ENCODE measurements around the gene CD2AP. TPM values are rescaled to one million over a fixed set of nuclear protein-coding genes. Genes with fewer than 3 reads are reported as not detected.
"Not testable (repeated sequence)": the region's sequence is repeated elsewhere in the genome, so short reads cannot be mapped to it uniquely, and the experiment has no call there.

The CD2AP gene
- total RNA-seq, 2 donors from 2014 or later = 34.4 to 45.3 TPM

DNA sequence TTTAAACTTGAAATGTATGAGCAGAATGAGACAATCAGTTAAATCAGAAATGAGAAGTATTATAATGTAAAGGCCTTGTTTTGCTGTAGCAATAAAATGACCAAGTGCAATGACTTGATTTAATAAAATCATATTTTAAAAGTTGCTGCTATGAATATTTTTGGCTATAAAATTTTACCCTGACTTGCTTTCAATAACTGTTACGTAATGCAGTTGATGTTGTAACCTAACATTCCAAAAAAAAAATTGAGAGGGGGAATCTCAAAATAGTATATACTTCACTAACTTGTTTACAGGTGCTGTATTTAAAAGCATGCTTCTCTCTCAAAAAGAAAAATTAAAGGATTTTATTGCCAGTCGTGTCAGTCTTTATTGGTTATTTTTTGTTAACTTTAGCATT is 149.2 kb downstream of the CD2AP start:
- Mint-ChIP-seq H3K4me3 (no peak overlapping the region), H3K4me1 (peaks cover 6% of the 10 kb centered on the region), H3K27me3 (no peaks in the 10 kb centered on the region), H3K27ac (no peak overlapping the region), H3K36me3 (ENCODE audit: low read depth) (peaks cover 4% of the 10 kb centered on the region)
- DNase-seq (no peak), ATAC-seq (no peak)
- no peaks in the 10 kb centered on the region for H3K9me3 ChIP-seq (ENCODE audit: control insufficient read depth, low read length, poor library complexity, severe bottlenecking)

GRCh38 chr6:47628448-47629272 is 151.1 kb downstream of the CD2AP start:
- Mint-ChIP-seq H3K27me3 (no peaks in the 10 kb centered on the region), H3K27ac (peak overlapping the region; percentile 76), H3K36me3 (ENCODE audit: low read depth) (no peaks in the 10 kb centered on the region), H3K4me3 (no peak overlapping the region), H3K4me1 (peaks cover 10% of the 10 kb centered on the region)
- H3K9me3 ChIP-seq (ENCODE audit: control insufficient read depth, low read length, poor library complexity, severe bottlenecking) = no peaks in the 10 kb centered on the region
- DNase-seq (no peak), ATAC-seq (no peak)

DNA sequence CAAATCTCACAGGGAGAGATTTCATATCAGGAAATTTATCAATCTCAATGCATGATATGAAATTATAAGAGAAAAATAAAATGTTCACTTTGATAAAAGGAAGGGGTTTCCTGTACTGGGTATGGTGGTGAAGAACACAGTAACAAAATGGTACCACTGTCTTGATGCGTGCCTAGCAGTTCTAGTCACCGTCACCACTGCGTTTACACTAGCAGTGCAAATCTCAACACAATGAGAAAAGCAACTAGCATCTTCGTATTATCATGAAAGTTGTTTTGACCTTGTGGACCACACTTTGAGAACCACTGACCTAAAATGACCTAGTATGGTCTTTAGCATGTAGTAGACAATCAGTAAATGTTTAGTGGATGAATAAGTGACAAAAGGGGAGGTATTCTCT is 152.4 kb downstream of the CD2AP start:
- ATAC-seq (no peak), DNase-seq (no peak)
- Mint-ChIP-seq H3K27me3 (no peaks in the 10 kb centered on the region), H3K4me3 (no peak overlapping the region), H3K27ac (peak overlapping the region; percentile 57), H3K4me1 (peaks cover 10% of the 10 kb centered on the region), H3K36me3 (ENCODE audit: low read depth) (no peaks in the 10 kb centered on the region)
- no peaks in the 10 kb centered on the region for H3K9me3 ChIP-seq (ENCODE audit: control insufficient read depth, low read length, poor library complexity, severe bottlenecking)

DNA sequence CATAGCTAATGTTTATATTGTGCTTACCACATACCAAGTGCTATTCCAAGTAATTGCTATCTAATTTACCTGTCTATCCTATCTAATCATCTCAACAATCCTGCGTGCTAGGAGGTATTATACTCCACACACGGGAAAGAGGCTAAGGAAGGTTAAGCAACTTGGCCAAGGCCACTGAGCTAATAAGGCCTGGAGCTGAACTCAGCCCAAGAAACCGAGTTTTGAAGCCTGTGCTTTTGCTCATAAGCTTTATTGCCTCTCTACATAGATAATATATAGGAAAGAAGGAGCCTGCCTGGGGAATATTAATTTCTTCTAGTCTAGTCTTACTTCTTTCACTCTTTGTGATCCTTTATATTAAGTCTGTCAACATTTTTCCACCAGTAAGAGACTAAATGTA is 153.0 kb downstream of the CD2AP start:
- ATAC-seq = no peak
- no peaks in the 10 kb centered on the region for H3K9me3 ChIP-seq (ENCODE audit: control insufficient read depth, low read length, poor library complexity, severe bottlenecking)
- Mint-ChIP-seq H3K27ac (no peak overlapping the region), H3K4me1 (peaks cover 10% of the 10 kb centered on the region), H3K4me3 (no peak overlapping the region), H3K36me3 (ENCODE audit: low read depth) (no peaks in the 10 kb centered on the region), H3K27me3 (no peaks in the 10 kb centered on the region)
- DNase-seq = no peak

DNA sequence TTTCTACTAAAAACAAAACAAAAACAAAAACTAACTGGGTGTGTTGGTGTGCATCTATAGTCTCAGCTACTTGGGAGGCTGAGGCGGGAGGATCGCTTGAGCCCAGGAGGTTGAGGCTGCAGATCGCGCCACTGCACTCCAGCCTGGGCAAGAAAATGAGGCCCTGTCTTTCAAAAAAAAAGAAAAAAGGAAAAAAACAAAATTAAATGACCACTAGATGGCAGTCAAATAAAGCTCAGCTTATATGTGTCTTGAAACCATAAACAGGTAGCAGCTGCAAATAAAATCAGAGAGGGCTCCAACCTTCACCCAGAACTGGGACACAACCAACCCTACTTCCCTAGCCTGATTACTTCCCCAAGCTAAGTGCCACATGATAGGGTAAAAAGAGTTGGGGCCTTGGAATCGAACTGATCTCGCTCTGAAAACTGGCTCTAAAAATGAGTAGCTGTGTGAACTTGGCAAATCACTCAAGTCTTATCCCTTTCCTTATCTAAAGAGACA is 153.7 kb downstream of the CD2AP start:
- H3K4me1 Mint-ChIP-seq = peaks cover 10% of the 10 kb centered on the region
- no peaks in the 10 kb centered on the region for H3K27me3 Mint-ChIP-seq
- H3K36me3 Mint-ChIP-seq (ENCODE audit: low read depth) = no peaks in the 10 kb centered on the region
- H3K4me3 Mint-ChIP-seq = no peak overlapping the region
- ATAC-seq = peak; percentile 62
- DNase-seq = no peak
- no peaks in the 10 kb centered on the region for H3K9me3 ChIP-seq (ENCODE audit: control insufficient read depth, low read length, poor library complexity, severe bottlenecking)
- peak overlapping the region; percentile 51 for H3K27ac Mint-ChIP-seq

DNA sequence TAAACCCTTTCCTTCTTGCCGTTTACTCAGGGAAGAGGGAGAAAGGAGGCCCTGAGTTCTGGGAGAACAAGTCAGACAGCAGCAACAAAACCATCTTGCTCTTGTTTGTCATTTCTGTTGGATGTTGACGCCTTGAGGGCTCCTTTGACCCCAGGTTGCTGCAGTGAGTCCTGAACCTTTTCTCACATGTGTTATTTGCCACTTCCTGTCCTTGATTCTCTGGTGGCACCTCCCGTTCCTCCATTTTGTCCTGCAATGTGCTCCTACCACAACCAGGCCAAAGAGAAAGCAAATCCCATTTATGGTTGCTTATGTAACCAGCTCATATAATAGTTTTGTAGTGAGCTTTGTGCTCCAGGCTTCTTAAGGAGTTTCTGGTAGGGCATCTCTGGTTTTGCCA is 154.2 kb downstream of the CD2AP start:
- Mint-ChIP-seq H3K4me3 (no peak overlapping the region), H3K36me3 (ENCODE audit: low read depth) (no peaks in the 10 kb centered on the region), H3K4me1 (peaks cover 10% of the 10 kb centered on the region), H3K27me3 (no peaks in the 10 kb centered on the region), H3K27ac (peak overlapping the region; percentile 51)
- ATAC-seq (no peak), DNase-seq (no peak)
- no peaks in the 10 kb centered on the region for H3K9me3 ChIP-seq (ENCODE audit: control insufficient read depth, low read length, poor library complexity, severe bottlenecking)

GRCh38 chr6:47633141-47633540 is 155.6 kb downstream of the CD2AP start:
- Mint-ChIP-seq H3K4me3 (no peak overlapping the region), H3K27me3 (no peaks in the 10 kb centered on the region)

DNA sequence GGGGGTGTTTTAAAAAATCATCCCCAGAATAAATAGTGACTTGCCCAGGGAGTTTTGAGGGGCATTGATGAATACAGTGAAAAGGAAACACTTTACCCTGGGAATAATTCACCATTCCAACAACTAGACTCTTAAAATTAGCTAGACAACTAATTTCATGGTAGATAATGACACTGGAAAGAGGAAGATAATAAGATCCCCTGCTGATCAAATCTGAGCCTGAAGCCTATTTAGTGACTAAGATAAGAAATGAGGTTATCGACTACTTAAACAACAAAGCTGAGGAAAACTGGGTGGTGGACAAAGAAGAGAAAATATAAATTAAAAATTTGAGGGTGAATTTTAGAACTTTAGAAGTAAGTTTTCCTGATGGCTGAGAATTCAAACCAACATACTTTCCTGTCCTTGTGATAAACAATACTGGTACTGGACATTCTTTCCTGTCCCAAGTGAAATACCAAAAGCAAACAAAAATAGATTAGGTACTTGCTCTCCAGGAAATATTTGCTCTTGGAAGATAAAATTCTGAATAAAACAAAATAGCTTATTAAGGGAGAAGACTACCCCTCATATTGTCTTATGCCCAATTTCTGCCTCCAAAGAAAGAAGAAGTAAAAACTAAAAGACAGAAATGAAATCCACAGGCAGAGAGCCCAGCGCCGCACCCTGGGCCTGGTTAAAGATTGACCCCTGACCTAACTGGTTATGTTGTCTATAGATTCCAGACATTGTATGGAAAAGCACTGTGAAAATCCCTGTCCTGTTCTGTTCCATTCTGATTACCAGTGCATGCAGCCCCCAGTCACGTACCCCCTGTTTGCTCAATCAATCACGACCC is 156.8 kb downstream of the CD2AP start:
- no peak for ATAC-seq
- no peak overlapping the region for H3K27ac Mint-ChIP-seq

More at GRCh38 chr6:47633141-47633540, 155.6 kb downstream of the CD2AP start:
- peak overlapping the region; percentile 32 for H3K27ac Mint-ChIP-seq
- H3K4me1 Mint-ChIP-seq = peaks cover 10% of the 10 kb centered on the region
- DNase-seq (no peak), ATAC-seq (no peak)
- no peaks in the 10 kb centered on the region for H3K9me3 ChIP-seq (ENCODE audit: control insufficient read depth, low read length, poor library complexity, severe bottlenecking)
- H3K36me3 Mint-ChIP-seq (ENCODE audit: low read depth) = no peaks in the 10 kb centered on the region

DNA sequence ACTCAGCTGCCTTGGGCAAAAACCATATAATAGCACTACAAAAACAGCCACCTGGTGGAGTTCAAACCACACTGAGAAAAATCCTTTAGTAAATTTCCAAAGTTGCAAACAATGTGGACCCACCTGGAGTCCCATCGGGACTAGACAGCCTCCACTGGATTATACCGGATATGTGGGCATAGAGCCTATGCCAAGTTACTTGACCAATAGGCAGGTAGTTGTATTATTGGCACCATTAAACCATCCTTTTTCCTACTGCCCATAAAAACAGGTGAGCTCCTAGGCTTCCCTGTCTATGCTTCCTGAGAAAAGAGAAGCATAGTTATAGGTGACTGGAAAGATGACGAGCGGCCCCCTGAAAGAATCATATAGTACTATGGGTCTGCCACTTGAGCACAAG is 169.1 kb downstream of the CD2AP start:
- no peak for DNase-seq
- H3K4me1 Mint-ChIP-seq = no peaks in the 10 kb centered on the region
- no peak overlapping the region for H3K27ac Mint-ChIP-seq
- no peaks in the 10 kb centered on the region for H3K36me3 Mint-ChIP-seq (ENCODE audit: low read depth)
- no peaks in the 10 kb centered on the region for H3K27me3 Mint-ChIP-seq
- H3K4me3 Mint-ChIP-seq = no peak overlapping the region
- no peaks in the 10 kb centered on the region for H3K9me3 ChIP-seq (ENCODE audit: control insufficient read depth, low read length, poor library complexity, severe bottlenecking)
- no peak for ATAC-seq

More for the DNA sequence above, 156.8 kb downstream of the CD2AP start:
- no peak for DNase-seq
- Mint-ChIP-seq H3K4me3 (no peak overlapping the region), H3K4me1 (peaks cover 10% of the 10 kb centered on the region), H3K36me3 (ENCODE audit: low read depth) (no peaks in the 10 kb centered on the region), H3K27me3 (peaks cover 5% of the 10 kb centered on the region)
- no peaks in the 10 kb centered on the region for H3K9me3 ChIP-seq (ENCODE audit: control insufficient read depth, low read length, poor library complexity, severe bottlenecking)

- no peak overlapping the region for H3K4me3 Mint-ChIP-seq
- H3K27me3 Mint-ChIP-seq = no peaks in the 10 kb centered on the region
Observed at GRCh38 chr6:47647188-47647587, 169.6 kb downstream of the CD2AP start.

DNA sequence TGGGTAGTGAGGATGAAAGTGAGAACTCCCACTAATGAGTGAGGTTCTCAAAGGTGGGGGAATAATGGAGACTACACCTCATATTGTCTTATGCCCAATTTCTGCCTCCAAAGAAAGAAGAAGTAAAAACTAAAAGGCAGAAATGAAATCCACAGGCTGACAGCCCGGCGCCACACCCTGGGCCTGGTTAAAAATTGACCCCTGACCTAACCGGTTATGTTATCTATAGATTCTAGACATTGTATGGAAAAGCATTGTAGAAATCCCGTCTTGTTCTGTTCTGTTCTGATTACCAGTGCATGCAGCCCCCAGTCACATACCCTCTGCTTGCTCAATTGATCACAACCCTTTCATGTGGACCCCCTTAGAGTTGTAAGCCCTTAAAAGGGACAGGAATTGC is 170.0 kb downstream of the CD2AP start:
- not testable (repeated sequence) for H3K4me3 Mint-ChIP-seq; ATAC-seq; H3K9me3 ChIP-seq (ENCODE audit: control insufficient read depth, low read length, poor library complexity, severe bottlenecking); DNase-seq; H3K27me3 Mint-ChIP-seq; H3K4me1 Mint-ChIP-seq; H3K36me3 Mint-ChIP-seq (ENCODE audit: low read depth); H3K27ac Mint-ChIP-seq

More at GRCh38 chr6:47647188-47647587, 169.6 kb downstream of the CD2AP start:
- no peak for ATAC-seq
- DNase-seq = no peak
- Mint-ChIP-seq H3K27ac (no peak overlapping the region), H3K4me1 (no peaks in the 10 kb centered on the region), H3K36me3 (ENCODE audit: low read depth) (no peaks in the 10 kb centered on the region)
- H3K9me3 ChIP-seq (ENCODE audit: control insufficient read depth, low read length, poor library complexity, severe bottlenecking) = no peaks in the 10 kb centered on the region

GRCh38 chr6:47648031-47648430 is 170.4 kb downstream of the CD2AP start:
- Mint-ChIP-seq H3K27ac (no peak overlapping the region), H3K4me3 (no peak overlapping the region), H3K4me1 (no peaks in the 10 kb centered on the region), H3K27me3 (no peaks in the 10 kb centered on the region), H3K36me3 (ENCODE audit: low read depth) (no peaks in the 10 kb centered on the region)
- H3K9me3 ChIP-seq (ENCODE audit: control insufficient read depth, low read length, poor library complexity, severe bottlenecking) = no peaks in the 10 kb centered on the region
- DNase-seq (no peak), ATAC-seq (no peak)
